OCI-LY7 (cell line): ENCODE data around the gene MMD.

ENCODE experiments used
- EZH2phosphoT487 ChIP-seq: fragments of 200-600 bp; sonication (generic); IDR thresholded peaks from 2 replicates; pipeline ENCODE4 v1.6.1; 2018; ENCODE audit warnings: low read depth, borderline replicate concordance, mild to moderate bottlenecking, mixed run types, antibody characterized with exemption, low read length, moderate library complexity, mixed read lengths
- TF ChIP-seq, protein P1 (sequence below): fragments of 200-600 bp; sonication (generic); conservative IDR thresholded peaks from 2 replicates; pipeline ENCODE4 v1.5.1; 2014; ENCODE audit warnings: mild to moderate bottlenecking, antibody characterized with exemption, low read length, moderate library complexity, mixed read lengths

DNA sequence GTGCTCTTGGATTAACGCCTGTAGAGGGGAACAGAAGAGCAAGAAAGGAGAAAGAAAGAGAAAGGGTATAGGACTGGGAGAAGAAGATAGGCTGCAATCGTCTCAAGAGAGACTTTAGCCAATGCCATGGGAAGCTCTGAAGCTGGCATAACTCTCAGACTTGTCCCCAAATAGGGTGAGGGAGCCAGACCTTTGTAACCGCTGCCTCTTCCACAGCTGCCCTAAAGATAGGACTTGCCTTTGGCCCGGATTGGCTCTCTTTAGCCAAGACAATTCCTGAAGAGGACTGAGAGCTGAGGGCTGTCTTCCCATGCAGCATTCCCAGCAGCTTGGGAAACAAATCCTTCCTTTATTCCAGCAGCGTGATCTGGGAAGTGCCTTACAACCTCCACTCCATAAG is 20.8 kb upstream of the MMD start:
- TF ChIP-seq, protein P1, sequence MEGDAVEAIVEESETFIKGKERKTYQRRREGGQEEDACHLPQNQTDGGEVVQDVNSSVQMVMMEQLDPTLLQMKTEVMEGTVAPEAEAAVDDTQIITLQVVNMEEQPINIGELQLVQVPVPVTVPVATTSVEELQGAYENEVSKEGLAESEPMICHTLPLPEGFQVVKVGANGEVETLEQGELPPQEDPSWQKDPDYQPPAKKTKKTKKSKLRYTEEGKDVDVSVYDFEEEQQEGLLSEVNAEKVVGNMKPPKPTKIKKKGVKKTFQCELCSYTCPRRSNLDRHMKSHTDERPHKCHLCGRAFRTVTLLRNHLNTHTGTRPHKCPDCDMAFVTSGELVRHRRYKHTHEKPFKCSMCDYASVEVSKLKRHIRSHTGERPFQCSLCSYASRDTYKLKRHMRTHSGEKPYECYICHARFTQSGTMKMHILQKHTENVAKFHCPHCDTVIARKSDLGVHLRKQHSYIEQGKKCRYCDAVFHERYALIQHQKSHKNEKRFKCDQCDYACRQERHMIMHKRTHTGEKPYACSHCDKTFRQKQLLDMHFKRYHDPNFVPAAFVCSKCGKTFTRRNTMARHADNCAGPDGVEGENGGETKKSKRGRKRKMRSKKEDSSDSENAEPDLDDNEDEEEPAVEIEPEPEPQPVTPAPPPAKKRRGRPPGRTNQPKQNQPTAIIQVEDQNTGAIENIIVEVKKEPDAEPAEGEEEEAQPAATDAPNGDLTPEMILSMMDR, result no peak
- no peak for TF ChIP-seq EZH2phosphoT487
